ENCODE results near the gene UQCR10.

UQCR10 gene

GRCh38 chr22:29780220-29780619 is 13.1 kb downstream of the UQCR10 start:
- Histone ChIP-seq H3K27me3 (no peaks in the 10 kb centered on the region), H3K4me1 (peaks cover 11 to 34% (median 24%) of the 10 kb centered on the region in 10 experiments), H3K9ac (no peak overlapping the region; a peak in 1 of 22 replicates), H3K27ac (no peak overlapping the region), H3K4me3 (no peak overlapping the region), H3K9me3 (replicated peaks in 1 of 11) (no peaks in the 10 kb centered on the region), H3K4me2 (peak overlapping the region in 3 of 11 experiments; percentile 59 to 74 (median 61); a peak in 7 of 22 replicates), H4K20me1 (no peaks in the 10 kb centered on the region; a peak in 1 of 22 replicates), H3K36me3 (no peaks in the 10 kb centered on the region)
- TF ChIP-seq Cebpa-rat (IDR thresholded peaks at IDR 0.05), result no peak

DNA sequence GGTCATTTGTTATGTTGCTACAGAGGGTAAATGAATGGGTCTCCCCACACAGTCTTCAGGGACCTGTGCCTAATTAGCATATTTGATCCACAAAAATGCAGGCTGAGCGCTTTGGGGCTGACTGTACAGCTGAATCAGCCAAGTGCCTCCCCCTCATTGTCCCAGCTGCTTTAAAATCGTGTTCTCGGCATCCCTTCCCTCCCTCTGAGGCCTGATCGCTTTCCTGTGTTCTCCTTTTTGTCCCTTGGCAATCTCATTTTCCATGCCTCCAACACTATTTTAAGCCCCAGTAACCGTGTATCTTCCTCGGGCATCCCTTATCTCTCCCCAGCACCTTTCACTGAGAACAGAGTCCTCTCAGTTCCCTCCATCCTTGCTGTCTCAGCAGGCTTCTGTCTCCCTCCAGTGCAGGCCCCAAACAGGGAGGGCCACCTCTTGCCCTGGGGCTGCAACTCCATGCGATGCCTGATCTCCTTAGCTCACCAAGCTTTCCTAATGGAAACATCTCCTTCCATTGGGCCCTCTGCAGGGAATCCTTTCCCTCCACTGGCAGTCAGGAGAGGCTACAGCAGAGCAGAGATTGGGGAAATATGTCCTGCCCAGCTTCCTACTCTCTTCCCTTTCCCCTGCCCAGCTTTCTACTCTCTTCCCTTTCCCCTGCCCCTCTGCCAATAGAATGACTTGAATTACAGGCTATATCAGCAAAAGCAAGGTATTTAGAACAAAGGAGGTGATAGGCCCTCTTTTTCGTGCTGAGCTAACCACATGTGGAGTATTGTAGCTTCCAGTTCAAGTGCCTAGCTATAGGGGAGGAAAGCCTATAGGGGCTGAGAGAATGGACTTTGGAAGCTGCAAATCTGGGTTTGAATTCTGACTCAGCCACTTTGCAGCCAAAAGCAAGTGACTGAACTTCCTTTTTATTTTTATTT is 13.8 kb downstream of the UQCR10 start:
- peaks cover 11 to 34% (median 24%) of the 10 kb centered on the region in 10 experiments for H3K4me1 ChIP-seq
- no peaks in the 10 kb centered on the region for H3K27me3 ChIP-seq
- peak overlapping the region in 2 of 11 experiments; percentile 7 to 15; a peak in 2 of 22 replicates for H3K9ac ChIP-seq
- H3K4me3 ChIP-seq, result no peak overlapping the region
- H3K4me2 ChIP-seq, result peak overlapping the region in 5 of 11 experiments; percentile 10 to 74 (median 59); a peak in 8 of 22 replicates
- H3K27ac ChIP-seq, result peak overlapping the region in 3 of 11 experiments; percentile 5 to 36 (median 27); a peak in 3 of 22 replicates
- H3K36me3 ChIP-seq, result no peaks in the 10 kb centered on the region
- H4K20me1 ChIP-seq, result no peaks in the 10 kb centered on the region; a peak in 1 of 22 replicates
- TF ChIP-seq Cebpa-rat (IDR thresholded peaks at IDR 0.05), result no peak
- H3K9me3 ChIP-seq (replicated peaks in 1 of 11), result no peaks in the 10 kb centered on the region

DNA sequence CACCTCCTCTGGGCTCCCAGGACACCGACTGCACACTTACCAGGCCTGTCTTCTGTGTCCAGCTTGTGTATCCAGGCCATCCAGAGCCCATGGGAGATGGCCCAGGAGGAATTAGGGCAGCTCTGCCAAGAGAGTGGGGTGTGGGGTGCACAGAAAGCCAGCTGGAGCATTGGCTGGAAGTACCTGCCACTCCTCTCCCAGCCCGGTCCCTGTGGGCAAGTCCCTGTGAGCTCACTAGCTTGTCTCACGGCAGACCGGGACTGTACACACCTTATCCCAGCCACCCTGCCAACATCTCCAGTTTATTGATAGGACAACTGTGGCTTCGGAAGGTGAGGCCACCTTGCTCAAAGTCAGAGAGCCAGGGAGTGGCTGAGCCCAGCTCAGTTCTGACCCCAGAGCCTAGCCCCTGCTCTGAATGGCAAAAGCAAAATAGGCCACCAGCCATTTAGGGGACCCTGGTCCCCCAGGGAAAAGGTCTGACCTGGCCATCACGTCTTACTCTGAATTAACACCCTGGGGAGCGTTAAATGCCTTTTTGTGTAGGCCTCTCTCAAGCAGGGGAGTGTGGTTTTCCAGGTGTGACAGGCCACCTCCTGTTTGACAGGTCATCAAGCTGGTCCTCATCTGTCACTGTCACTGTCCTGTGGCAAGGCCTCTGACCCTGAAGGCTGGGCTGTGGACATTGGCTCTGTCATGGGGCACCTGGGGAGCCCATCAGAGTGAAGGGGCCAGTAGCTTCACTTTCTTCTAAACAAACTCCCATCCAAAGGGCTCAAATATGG is 15.1 kb downstream of the UQCR10 start:
- H3K36me3 ChIP-seq, result peaks cover 0 to 8% (median 6%) of the 10 kb centered on the region in 11 experiments; a peak in 17 of 22 replicates
- peak overlapping the region in 5 of 11 experiments; percentile 14 to 36 (median 27); a peak in 3 of 22 replicates for H3K9ac ChIP-seq
- H3K4me3 ChIP-seq, result no peak overlapping the region
- H3K4me1 ChIP-seq, result peaks cover 11 to 34% (median 24%) of the 10 kb centered on the region in 10 experiments
- H3K4me2 ChIP-seq, result peak overlapping the region in 4 of 11 experiments; percentile 23 to 74 (median 60); a peak in 6 of 22 replicates
- H3K27ac ChIP-seq, result peak overlapping the region in 3 of 11 experiments; percentile 5 to 36 (median 27); a peak in 4 of 22 replicates
- peaks cover 0 to 1% (median 0%) of the 10 kb centered on the region in 11 experiments; a peak in 2 of 22 replicates for H4K20me1 ChIP-seq
- no peaks in the 10 kb centered on the region for H3K9me3 ChIP-seq (replicated peaks in 1 of 11)
- H3K27me3 ChIP-seq, result no peaks in the 10 kb centered on the region
- TF ChIP-seq Cebpa-rat (IDR thresholded peaks at IDR 0.05), result no peak

DNA sequence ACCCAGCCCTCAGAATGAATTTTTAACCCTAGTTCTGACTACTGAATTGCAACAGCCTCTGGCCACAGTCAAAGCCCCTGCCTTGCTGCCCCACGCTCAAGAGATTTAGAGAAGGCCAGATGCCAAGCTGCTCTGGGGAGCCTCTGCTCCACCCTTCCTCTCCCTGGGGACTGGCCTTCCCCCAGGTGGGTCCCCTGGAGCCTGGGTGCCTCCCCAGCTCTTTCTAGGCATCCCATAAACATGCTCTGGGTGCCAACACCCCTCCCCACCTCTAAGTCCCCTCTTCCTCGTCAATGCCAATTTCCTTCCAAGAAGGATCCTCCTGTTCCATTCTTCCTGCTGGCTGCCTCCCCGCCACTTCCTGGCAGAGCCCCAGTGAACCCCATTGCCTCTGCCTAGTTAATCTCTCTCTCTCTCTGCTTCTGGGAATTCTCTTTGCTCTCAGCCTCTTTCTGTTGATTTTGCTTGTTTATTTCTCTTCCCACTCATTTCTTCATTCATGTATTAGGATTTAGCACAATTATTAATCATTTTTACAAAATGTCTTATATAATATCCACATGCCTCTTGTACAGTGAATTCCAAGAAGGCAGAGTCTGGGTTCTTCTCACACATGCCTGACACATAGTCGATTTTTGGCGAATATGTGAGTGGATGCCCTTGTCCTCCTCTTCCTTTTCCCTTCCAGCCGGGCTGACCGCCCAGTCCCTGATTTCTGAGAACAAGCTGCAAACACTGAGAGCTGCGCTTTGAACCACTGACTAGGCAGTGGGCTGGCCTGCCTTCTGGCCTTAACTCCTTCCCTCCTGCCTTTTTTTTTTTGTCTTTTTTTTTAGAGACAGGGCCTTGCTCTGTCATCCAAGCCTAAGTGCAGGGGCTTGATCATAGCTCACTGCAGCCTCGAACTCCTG is 17.5 kb downstream of the UQCR10 start:
- no peaks in the 10 kb centered on the region for H3K9me3 ChIP-seq (replicated peaks in 1 of 11)
- peak overlapping the region in 10 of 11 experiments; percentile 36 to 75 (median 60); a peak in 20 of 22 replicates for H3K4me2 ChIP-seq
- peak overlapping the region in 2 of 11 experiments; percentile 35 to 36; a peak in 1 of 22 replicates for H3K27ac ChIP-seq
- H3K36me3 ChIP-seq, result peaks cover 24 to 33% (median 31%) of the 10 kb centered on the region in 11 experiments
- H3K4me3 ChIP-seq, result no peak overlapping the region
- peaks cover 11 to 34% (median 24%) of the 10 kb centered on the region in 10 experiments for H3K4me1 ChIP-seq
- H4K20me1 ChIP-seq, result peaks cover 0 to 25% (median 0%) of the 10 kb centered on the region in 11 experiments; a peak in 3 of 22 replicates
- peak overlapping the region in 2 of 11 experiments; percentile 2 to 6; a peak in 1 of 22 replicates for H3K9ac ChIP-seq
- no peaks in the 10 kb centered on the region for H3K27me3 ChIP-seq
- no peak for TF ChIP-seq Cebpa-rat (IDR thresholded peaks at IDR 0.05)

- peaks cover 38 to 46% (median 44%) of the 10 kb centered on the region in 11 experiments for H3K36me3 ChIP-seq
- no peak for TF ChIP-seq Cebpa-rat (IDR thresholded peaks at IDR 0.05)
- no peak overlapping the region for H3K4me2 ChIP-seq
- no peak overlapping the region for H3K4me3 ChIP-seq
- no peaks in the 10 kb centered on the region for H3K9me3 ChIP-seq (replicated peaks in 1 of 11)
- no peak overlapping the region for H3K9ac ChIP-seq
- H3K4me1 ChIP-seq, result peaks cover 11 to 25% (median 21%) of the 10 kb centered on the region in 10 experiments
- peaks cover 0 to 35% (median 0%) of the 10 kb centered on the region in 11 experiments; a peak in 3 of 22 replicates for H4K20me1 ChIP-seq
- no peaks in the 10 kb centered on the region for H3K27me3 ChIP-seq
- no peak overlapping the region for H3K27ac ChIP-seq
These were observed 18.9 kb downstream of the UQCR10 start for GRCh38 chr22:29786031-29786430.

DNA sequence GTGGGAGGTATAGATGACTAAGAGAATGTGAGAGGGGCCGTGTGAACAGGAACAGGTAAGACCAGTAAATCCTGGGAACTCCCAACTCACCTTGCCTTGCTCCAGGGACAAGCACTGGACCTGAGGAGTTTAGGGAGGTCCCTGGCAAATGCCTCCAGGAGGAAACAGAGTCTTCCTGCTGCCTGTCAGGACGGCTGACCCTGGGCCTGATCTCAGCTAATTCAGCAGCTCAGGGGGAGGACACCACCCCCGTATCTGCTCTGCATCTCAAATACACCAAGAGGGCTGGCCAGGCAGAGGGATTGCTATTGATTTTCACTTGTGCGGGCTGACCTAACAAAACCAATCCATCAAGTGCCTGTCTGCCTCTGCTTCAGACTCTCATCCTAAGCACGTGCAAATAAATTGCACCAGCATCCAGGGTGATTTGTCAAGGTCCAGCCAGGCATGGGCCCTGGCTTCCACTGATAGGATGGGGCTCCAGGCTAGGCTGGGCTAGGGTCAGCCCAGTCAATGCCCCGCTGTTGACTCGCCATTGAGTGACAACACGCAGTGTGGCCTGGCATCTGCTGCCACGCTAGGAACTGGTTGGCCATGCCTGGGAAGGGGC is 20.3 kb downstream of the UQCR10 start:
- TF ChIP-seq Cebpa-rat (IDR thresholded peaks at IDR 0.05), result no peak
- Histone ChIP-seq H3K36me3 (peaks cover 52 to 60% (median 59%) of the 10 kb centered on the region in 11 experiments), H3K9me3 (replicated peaks in 1 of 11) (no peaks in the 10 kb centered on the region), H3K4me1 (peaks cover 5 to 15% (median 13%) of the 10 kb centered on the region in 10 experiments; a peak in 19 of 20 replicates), H3K27ac (no peak overlapping the region), H3K9ac (no peak overlapping the region), H4K20me1 (peaks cover 0 to 38% (median 0%) of the 10 kb centered on the region in 11 experiments; a peak in 3 of 22 replicates), H3K27me3 (no peaks in the 10 kb centered on the region), H3K4me3 (no peak overlapping the region), H3K4me2 (no peak overlapping the region)

GRCh38 chr22:29788339-29789279 is 21.4 kb downstream of the UQCR10 start:
- TF ChIP-seq Cebpa-rat (IDR thresholded peaks at IDR 0.05), result no peak
- Histone ChIP-seq H3K4me3 (no peak overlapping the region), H3K9me3 (replicated peaks in 1 of 11) (no peaks in the 10 kb centered on the region)

More at GRCh38 chr22:29788339-29789279, 21.4 kb downstream of the UQCR10 start:
- Histone ChIP-seq H3K36me3 (peaks cover 63 to 72% (median 70%) of the 10 kb centered on the region in 11 experiments), H3K4me1 (peaks cover 5 to 14% (median 13%) of the 10 kb centered on the region in 10 experiments; a peak in 19 of 20 replicates), H4K20me1 (peaks cover 0 to 42% (median 0%) of the 10 kb centered on the region in 11 experiments; a peak in 3 of 22 replicates), H3K27me3 (no peaks in the 10 kb centered on the region), H3K27ac (no peak overlapping the region), H3K9ac (no peak overlapping the region), H3K4me2 (no peak overlapping the region)
